Measurements from ENCODE around the gene GDNF.
"Not testable (repeated sequence)": the region's sequence is repeated elsewhere in the genome, so short reads cannot be mapped to it uniquely, and the experiment has no call there.

GDNF gene

GRCh38 chr5:37804401-37804800 lies 35.4 kb downstream of the GDNF start:
- no peak for DNase-seq (ENCODE audit: low read depth)
- no peak overlapping the region for H3K4me3 ChIP-seq (ENCODE audit: control insufficient read depth, low read depth, low read length)
- no peak for TF ChIP-seq CTCF (conservative IDR thresholded peaks at IDR 0.05; ENCODE audit: control insufficient read depth, insufficient read depth, low read depth, low read length)

GRCh38 chr5:37803487-37803886 lies 36.4 kb downstream of the GDNF start:
- no peak overlapping the region for H3K4me3 ChIP-seq (ENCODE audit: control insufficient read depth, low read depth, low read length)
- no peak for TF ChIP-seq CTCF (conservative IDR thresholded peaks at IDR 0.05; ENCODE audit: control insufficient read depth, insufficient read depth, low read depth, low read length)
- DNase-seq (ENCODE audit: low read depth): no peak

GRCh38 chr5:37801521-37801920 lies 38.3 kb downstream of the GDNF start:
- no peak for TF ChIP-seq CTCF (conservative IDR thresholded peaks at IDR 0.05; ENCODE audit: control insufficient read depth, insufficient read depth, low read depth, low read length)
- H3K4me3 ChIP-seq (ENCODE audit: control insufficient read depth, low read depth, low read length): no peak overlapping the region
- no peak for DNase-seq (ENCODE audit: low read depth)

GRCh38 chr5:37799865-37800421 lies 39.9 kb downstream of the GDNF start:
- TF ChIP-seq CTCF (conservative IDR thresholded peaks at IDR 0.05; ENCODE audit: control insufficient read depth, insufficient read depth, low read depth, low read length): no peak
- no peak overlapping the region for H3K4me3 ChIP-seq (ENCODE audit: control insufficient read depth, low read depth, low read length)
- no peak for DNase-seq (ENCODE audit: low read depth)

- DNase-seq (ENCODE audit: low read depth); H3K4me3 ChIP-seq (ENCODE audit: control insufficient read depth, low read depth, low read length): not testable (repeated sequence)
Observed at GRCh38 chr5:37796435-37796834, 43.4 kb downstream of the GDNF start.

- DNase-seq (ENCODE audit: low read depth): not testable (repeated sequence)
Observed at GRCh38 chr5:37795292-37795691, 44.5 kb downstream of the GDNF start.

GRCh38 chr5:37792975-37793631 lies 46.7 kb downstream of the GDNF start:
- peak; percentile 93 for DNase-seq (ENCODE audit: low read depth)
- no peak overlapping the region for H3K4me3 ChIP-seq (ENCODE audit: control insufficient read depth, low read depth, low read length)
- TF ChIP-seq CTCF (conservative IDR thresholded peaks at IDR 0.05; ENCODE audit: control insufficient read depth, insufficient read depth, low read depth, low read length): no peak

More at GRCh38 chr5:37795292-37795691, 44.5 kb downstream of the GDNF start:
- H3K4me3 ChIP-seq (ENCODE audit: control insufficient read depth, low read depth, low read length): not testable (repeated sequence)

- TF ChIP-seq CTCF (conservative IDR thresholded peaks at IDR 0.05; ENCODE audit: control insufficient read depth, insufficient read depth, low read depth, low read length): no peak
- no peak for DNase-seq (ENCODE audit: low read depth)
- no peak overlapping the region for H3K4me3 ChIP-seq (ENCODE audit: control insufficient read depth, low read depth, low read length)
Observed at GRCh38 chr5:37791321-37791720, 48.5 kb downstream of the GDNF start.

All from fibroblast of mammary gland (primary cell).